GM19023 (cell line): ENCODE results near the gene PREX1.
"Not testable (repeated sequence)": the region's sequence is repeated elsewhere in the genome, so short reads cannot be mapped to it uniquely, and the experiment has no call there.

Source experiments
- ATAC-seq: cut with Tn5 transposase; IDR thresholded peaks from one replicate; pipeline ENCODE4 v1.9.1; 2021; ENCODE audit warnings: mild to moderate bottlenecking, moderate library complexity; ENCODE audit not compliant: unreplicated experiment

The PREX1 gene

GRCh38 chr20:48756774-48757173 lies 71.0 kb downstream of the PREX1 start:
- ATAC-seq: not testable (repeated sequence)

GRCh38 chr20:48754292-48754691 lies 73.5 kb downstream of the PREX1 start:
- ATAC-seq: no peak

- ATAC-seq: no peak
These were observed 74.8 kb downstream of the PREX1 start for GRCh38 chr20:48752963-48753362.

GRCh38 chr20:48751871-48752270 lies 75.9 kb downstream of the PREX1 start:
- ATAC-seq: no peak

- ATAC-seq: no peak
These were observed 76.7 kb downstream of the PREX1 start for GRCh38 chr20:48750941-48751635.

GRCh38 chr20:48750376-48750775 lies 77.4 kb downstream of the PREX1 start:
- no peak for ATAC-seq

- no peak for ATAC-seq
These were observed 78.4 kb downstream of the PREX1 start for GRCh38 chr20:48749437-48749836.

- ATAC-seq: no peak
These were observed 79.2 kb downstream of the PREX1 start for GRCh38 chr20:48748556-48748955.

- no peak for ATAC-seq
These were observed 79.9 kb downstream of the PREX1 start for GRCh38 chr20:48747840-48748414.

GRCh38 chr20:48745330-48745729 lies 82.5 kb downstream of the PREX1 start:
- no peak for ATAC-seq

- no peak for ATAC-seq
These were observed 83.3 kb downstream of the PREX1 start for GRCh38 chr20:48744515-48744914.

- ATAC-seq: no peak
These were observed 84.0 kb downstream of the PREX1 start for GRCh38 chr20:48743807-48744206.

GRCh38 chr20:48742912-48743680 lies 84.7 kb downstream of the PREX1 start:
- ATAC-seq: no peak

GRCh38 chr20:48742233-48742632 lies 85.6 kb downstream of the PREX1 start:
- ATAC-seq: no peak

GRCh38 chr20:48741669-48742068 lies 86.1 kb downstream of the PREX1 start:
- no peak for ATAC-seq

GRCh38 chr20:48740712-48741111 lies 87.1 kb downstream of the PREX1 start:
- no peak for ATAC-seq

GRCh38 chr20:48740292-48740649 lies 87.5 kb downstream of the PREX1 start:
- no peak for ATAC-seq

GRCh38 chr20:48739395-48740291 lies 88.2 kb downstream of the PREX1 start:
- ATAC-seq: no peak

- ATAC-seq: peak; percentile 73
These were observed 89.1 kb downstream of the PREX1 start for GRCh38 chr20:48738399-48739304.

GRCh38 chr20:48738094-48738398 lies 89.8 kb downstream of the PREX1 start:
- ATAC-seq: no peak
